ENCODE data around the gene GPC2.
A peak's percentile ranks its signal among the peaks of the same experiment; 100 is the strongest.
"Not testable (repeated sequence)": the region's sequence is repeated elsewhere in the genome, so short reads cannot be mapped to it uniquely, and the experiment has no call there.

Gene GPC2

DNA sequence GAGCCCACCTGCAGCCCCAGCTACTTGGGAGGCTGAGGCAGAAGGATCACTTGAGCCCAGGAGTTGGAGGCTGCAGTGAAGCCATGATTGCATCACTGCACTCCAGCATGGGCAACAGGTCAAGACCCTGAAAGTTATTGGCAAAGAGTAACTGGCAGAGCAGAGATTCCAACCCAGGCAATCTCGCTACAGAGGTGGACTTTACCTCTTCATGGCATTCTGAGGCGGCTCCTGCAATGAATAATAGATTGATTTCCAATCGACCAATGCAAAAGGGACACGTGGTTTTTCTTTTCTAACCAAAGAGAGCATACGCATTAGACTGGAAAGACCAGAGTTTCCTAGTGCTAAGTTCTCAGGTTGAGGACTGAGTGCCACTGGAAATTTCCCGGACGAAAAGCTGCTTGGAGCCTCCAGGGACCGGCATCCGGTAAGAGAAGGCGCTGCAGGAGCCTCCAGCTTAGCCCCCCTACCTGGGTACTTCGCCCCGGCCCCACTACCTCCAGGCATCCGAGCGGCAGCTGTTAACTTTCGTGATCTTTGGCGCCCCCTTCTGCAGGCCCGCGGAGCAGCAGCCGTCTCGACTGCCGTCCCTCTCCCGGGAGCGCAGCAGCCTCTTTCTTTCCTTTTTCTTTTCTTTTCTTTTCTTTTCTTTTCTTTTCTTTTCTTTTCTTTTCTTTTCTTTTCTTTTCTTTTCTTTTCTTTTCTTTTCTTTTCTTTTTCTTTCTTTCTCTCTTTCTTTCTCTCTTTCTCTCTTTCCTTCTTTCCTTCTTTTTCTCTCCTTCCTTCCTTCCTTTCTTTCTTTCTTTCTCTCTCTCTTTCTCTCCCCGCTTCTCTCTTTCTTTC, 46.4 kb downstream of the GPC2 start:
- no peak for DNase-seq (ENCODE audit: low read depth)
- TF ChIP-seq CTCF (IDR thresholded peaks at IDR 0.05; ENCODE audit: control insufficient read depth, extremely low read depth, insufficient read depth), result peak; percentile 70
- no peak overlapping the region for H3K4me3 ChIP-seq (ENCODE audit: low read depth, low read length)

DNA sequence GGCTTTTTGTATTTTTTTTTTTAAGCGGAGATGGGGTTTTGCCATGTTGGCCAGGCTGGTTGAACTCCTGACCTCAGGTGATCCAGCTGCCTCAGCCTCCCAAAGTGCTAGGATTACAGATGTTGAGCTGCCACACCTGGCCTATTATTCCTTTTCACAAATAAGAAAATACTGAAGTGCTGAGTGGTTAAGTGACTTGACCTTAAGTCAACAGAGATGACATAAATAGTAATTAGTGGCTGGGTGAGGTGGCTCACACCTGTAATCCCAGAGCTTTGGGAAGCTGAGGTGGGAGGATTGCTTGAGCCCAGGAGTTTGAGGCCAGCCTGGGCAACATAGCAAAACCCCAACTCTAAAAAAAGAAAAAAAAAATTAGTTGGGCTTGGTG, 47.0 kb downstream of the GPC2 start:
- DNase-seq (ENCODE audit: low read depth); H3K4me3 ChIP-seq (ENCODE audit: low read depth, low read length): not testable (repeated sequence)

DNA sequence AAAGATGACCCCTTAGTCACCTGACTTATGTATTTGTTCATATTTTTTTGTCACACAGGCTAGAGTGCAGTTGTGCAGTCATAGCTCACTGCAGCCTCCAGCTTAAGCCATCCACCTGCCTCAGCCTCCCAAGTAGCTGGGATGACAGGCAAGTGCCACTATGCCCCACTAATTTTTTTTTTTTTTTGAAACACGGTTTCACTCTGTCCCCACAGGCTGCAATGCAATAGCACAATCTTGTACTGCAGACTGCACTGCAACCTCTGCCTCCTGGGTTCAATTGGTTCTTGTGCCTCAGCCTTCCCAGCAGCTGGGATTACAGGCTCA, 48.6 kb downstream of the GPC2 start:
- no peak overlapping the region; the same call in 1 of the 2 replicates for H3K4me3 ChIP-seq (ENCODE audit: low read depth, low read length)
- no peak for DNase-seq (ENCODE audit: low read depth)
- no peak for TF ChIP-seq CTCF (IDR thresholded peaks at IDR 0.05; ENCODE audit: control insufficient read depth, extremely low read depth, insufficient read depth)

DNA sequence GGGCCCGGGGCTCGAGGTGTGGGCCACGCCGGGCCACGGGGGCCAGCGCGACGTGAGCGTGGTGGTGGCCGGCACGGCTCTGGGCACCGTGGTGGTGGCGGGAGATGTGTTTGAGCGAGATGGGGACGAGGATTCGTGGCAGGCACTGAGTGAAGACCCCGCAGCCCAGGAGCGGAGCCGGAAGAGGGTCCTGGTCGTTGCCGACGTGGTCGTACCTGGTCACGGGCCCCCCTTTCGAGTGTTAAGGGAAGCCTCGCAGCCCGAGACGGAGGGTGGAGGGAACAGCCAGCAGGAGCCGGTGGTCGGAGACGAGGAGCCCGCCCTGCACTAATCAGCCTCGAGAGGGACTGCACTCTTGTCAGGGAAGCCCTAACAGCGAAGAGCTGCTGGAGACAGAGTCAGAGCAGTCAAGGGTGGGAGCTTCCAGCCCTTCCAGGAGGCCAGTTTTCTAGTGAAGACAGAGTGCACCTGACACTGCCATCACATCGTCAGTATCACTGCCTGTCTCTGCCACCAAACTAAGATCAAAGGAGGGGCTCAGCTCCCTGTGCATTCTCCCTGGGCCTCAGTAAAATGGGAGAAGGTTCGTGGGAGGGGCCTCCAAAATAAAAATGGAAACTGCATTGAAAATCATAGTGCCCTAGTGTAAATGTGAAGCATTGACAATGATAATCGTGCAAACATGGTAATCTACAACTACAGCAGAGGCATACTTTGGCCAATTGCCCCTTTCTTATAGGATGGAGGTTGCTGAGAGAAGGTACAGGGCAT, 49.1 kb downstream of the GPC2 start:
- TF ChIP-seq CTCF (IDR thresholded peaks at IDR 0.05; ENCODE audit: control insufficient read depth, extremely low read depth, insufficient read depth), result no peak
- DNase-seq (ENCODE audit: low read depth), result no peak
- peak overlapping the region; percentile 90 for H3K4me3 ChIP-seq (ENCODE audit: low read depth, low read length)

GRCh38 chr7:100126931-100127865, 50.0 kb downstream of the GPC2 start, which contains the start of gene MBLAC1:
MBLAC1 (plus strand) TSS chr7:100126967; CDS start chr7:100127396, 429 bp downstream.
- H3K4me3 ChIP-seq (ENCODE audit: low read depth, low read length), result peak within 1 kb of the TSS; percentile 90
- peak; percentile 73 for DNase-seq (ENCODE audit: low read depth)
- no peak for TF ChIP-seq CTCF (IDR thresholded peaks at IDR 0.05; ENCODE audit: control insufficient read depth, extremely low read depth, insufficient read depth)

DNA sequence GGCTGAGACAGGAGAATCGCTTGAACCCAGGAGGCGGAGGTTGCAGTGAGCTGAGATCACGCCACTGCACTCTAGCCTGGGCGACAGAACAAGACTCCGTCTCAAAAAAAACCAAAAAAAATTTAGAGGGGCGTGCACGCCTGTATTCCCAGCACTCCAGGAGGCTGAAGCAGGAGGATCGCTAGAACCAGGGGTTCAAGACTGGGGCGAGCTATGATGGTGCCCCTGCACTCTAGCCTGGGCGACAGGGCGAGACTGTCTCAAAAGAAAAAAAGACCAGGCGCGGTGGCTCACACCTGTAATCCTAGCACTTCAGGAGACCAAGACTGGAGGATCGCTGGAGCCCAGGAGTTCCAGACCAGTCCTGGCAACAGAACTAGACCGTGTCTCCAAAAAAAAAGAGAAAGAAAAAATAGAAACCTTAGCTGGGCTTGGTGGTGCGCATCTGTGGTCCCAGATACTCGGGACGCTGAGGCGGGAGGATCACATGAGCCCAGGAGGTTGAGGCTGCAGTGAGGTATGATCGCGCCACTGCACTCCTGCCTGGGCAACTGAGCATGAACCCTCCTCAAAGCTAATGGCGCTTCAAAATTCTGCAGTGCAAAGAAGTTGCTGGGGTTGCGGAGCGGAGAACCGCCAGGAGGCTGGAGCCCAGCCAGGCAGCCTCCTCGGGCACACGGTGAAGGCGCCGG, 50.8 kb downstream of the GPC2 start:
- H3K4me3 ChIP-seq (ENCODE audit: low read depth, low read length), result peak overlapping the region; percentile 90
- no peak for TF ChIP-seq CTCF (IDR thresholded peaks at IDR 0.05; ENCODE audit: control insufficient read depth, extremely low read depth, insufficient read depth)
- DNase-seq (ENCODE audit: low read depth), result peak; percentile 56
